ENCODE measurements around the gene FBXO39. TPM values are rescaled to one million over a fixed set of nuclear protein-coding genes. Genes with fewer than 3 reads are reported as not detected.
"Not testable (repeated sequence)": the region's sequence is repeated elsewhere in the genome, so short reads cannot be mapped to it uniquely, and the experiment has no call there.

Gene FBXO39
- total RNA-seq (under 1 TPM in 1 of 5 donors, not detected in 4; 0.73 TPM), polyA plus RNA-seq (1 to 10 TPM in 1 of 3 donors, under 1 TPM in 1, not detected in 1; 0.25 to 1.3 TPM)
- long read RNA-seq, donor 1 = 0 reads
- long read RNA-seq, donor 2 = 0 reads
- long read RNA-seq, donor 3 = 0 reads
- long read RNA-seq, donor 4 = 0 reads
- long read RNA-seq, donor 5 = 0 reads
- long read RNA-seq, donor 6 = 0 reads
- long read RNA-seq, donor 7 = 0 reads
- long read RNA-seq, donor 8 = 0 reads
- long read RNA-seq, donor 9 = 0 reads
- long read RNA-seq, donor 10 = 0 reads

DNA sequence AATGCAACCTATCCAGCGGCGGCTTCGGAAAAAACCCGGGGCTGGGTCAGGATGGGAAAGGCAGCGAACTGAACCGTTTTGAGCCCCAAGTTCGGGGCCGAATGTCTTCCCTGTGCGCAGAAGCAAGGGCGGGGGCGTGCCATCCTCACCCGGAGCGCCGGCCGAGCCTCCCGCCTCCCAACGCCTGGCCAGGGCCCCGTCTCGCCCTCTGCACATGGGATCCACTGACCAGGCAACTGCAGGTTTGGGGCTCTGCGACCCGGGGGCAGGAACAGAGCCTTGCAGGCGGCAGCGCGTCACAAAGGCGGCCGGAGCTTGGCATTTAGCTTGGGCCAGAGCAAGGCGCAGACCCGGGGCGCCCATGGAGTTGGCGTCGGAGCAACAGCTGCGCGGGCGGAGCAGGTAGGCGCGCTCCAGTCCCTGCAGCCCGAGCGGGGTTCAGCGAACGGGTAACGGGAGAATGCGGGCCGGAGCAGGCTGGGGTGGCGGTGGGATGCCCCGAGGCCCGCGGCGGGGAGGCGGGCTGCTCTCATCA is at the start of gene FBXO39:
Gene FBXO39 (plus strand): TSS at position 345 of the 535 bp plus-strand sequence. CDS start 3,654 bp downstream, outside the sequence.
- 4 to 10% (median 7%) methylated on average over 15 to 49 of the region's 49 CpGs for WGBS, 5 donors
- DNase-seq = no peak
- Histone ChIP-seq H3K9me3 (peaks cover 5 to 44% (median 39%) of the 10 kb centered on the region in 4 donors), H3K4me1 (peaks cover 0 to 9% (median 3%) of the 10 kb centered on the region in 4 donors), H3K27ac (no peak within 1 kb of the TSS), H3K36me3 (peaks cover 26 to 37% (median 34%) of the 10 kb centered on the region in 4 donors), H3K4me3 (peak within 1 kb of the TSS in 1 of 4 donors; percentile 15), H3K27me3 (peaks cover 8 to 59% (median 11%) of the 10 kb centered on the region in 3 donors)
- TF ChIP-seq, protein P1, sequence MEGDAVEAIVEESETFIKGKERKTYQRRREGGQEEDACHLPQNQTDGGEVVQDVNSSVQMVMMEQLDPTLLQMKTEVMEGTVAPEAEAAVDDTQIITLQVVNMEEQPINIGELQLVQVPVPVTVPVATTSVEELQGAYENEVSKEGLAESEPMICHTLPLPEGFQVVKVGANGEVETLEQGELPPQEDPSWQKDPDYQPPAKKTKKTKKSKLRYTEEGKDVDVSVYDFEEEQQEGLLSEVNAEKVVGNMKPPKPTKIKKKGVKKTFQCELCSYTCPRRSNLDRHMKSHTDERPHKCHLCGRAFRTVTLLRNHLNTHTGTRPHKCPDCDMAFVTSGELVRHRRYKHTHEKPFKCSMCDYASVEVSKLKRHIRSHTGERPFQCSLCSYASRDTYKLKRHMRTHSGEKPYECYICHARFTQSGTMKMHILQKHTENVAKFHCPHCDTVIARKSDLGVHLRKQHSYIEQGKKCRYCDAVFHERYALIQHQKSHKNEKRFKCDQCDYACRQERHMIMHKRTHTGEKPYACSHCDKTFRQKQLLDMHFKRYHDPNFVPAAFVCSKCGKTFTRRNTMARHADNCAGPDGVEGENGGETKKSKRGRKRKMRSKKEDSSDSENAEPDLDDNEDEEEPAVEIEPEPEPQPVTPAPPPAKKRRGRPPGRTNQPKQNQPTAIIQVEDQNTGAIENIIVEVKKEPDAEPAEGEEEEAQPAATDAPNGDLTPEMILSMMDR (IDR thresholded peaks at IDR 0.05) = no peak
- no peak for TF ChIP-seq POLR2AphosphoS5 (IDR thresholded peaks at IDR 0.05)
- intact Hi-C loops (cut with DNase I; ENCODE audit: low total_unique reads) = no loop called here

DNA sequence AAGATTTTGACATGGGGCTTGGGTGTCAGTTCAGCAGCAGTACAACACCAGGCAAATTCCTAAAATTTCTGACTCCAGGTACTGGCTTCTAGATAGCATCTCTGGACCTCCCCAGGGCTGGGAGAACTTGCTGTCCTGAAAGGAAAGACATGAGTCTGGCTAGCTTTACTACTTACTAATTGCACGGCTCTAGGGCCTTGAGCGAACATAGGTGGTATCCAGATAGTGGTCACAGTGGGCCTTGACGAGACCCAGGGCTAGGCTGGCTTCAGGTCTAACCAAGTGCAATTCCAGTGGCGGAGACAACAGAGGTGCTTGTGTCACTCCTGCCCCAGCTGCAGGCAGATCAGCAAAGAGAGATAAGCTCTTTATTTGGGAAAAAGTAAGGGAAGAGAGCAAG is 46.5 kb upstream of the FBXO39 start:
- no peaks in the 10 kb centered on the region for H3K9me3 ChIP-seq
- no peak overlapping the region for H3K27ac ChIP-seq
- WGBS, 5 donors = 66 to 87% (median 75%) methylated on average over 4 of the region's 4 CpGs
- TF ChIP-seq POLR2A (IDR thresholded peaks at IDR 0.05) (no peak), POLR2AphosphoS5 (IDR thresholded peaks at IDR 0.05) (no peak), EP300 (IDR thresholded peaks at IDR 0.05) (no peak)
- TF ChIP-seq, protein P1 (IDR thresholded peaks at IDR 0.05) = no peak
- no peak overlapping the region for H3K4me3 ChIP-seq
- H3K36me3 ChIP-seq = no peaks in the 10 kb centered on the region
- no peaks in the 10 kb centered on the region for H3K4me1 ChIP-seq
- no peak for DNase-seq
- intact Hi-C loops (cut with DNase I; ENCODE audit: low total_unique reads) = no loop called here
- no peaks in the 10 kb centered on the region for H3K27me3 ChIP-seq

DNA sequence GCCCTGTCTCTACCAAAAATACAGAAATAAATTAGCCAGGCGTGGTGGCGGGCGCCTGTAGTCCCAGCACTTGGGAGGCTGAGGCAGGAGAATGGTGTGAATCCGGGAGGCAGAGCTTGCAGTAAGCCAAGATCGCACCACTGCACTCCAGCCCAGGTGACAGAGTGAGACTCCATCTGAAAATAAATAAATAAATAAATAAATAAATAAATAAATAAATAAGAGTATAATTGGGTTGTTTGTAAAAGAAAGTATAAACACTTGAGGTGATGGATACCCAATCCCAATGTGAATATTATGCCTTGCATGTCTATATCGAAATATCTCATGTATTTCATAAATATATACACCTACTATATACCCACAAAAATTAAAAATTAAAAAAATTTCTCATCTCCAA is 29.4 kb upstream of the FBXO39 start:
- WGBS, 5 donors = 90 to 96% (median 92%) methylated on average over 6 of the region's 6 CpGs
- intact Hi-C loops (cut with DNase I; ENCODE audit: low total_unique reads); H3K27me3 ChIP-seq; H3K4me1 ChIP-seq; H3K4me3 ChIP-seq; H3K9me3 ChIP-seq; H3K27ac ChIP-seq; DNase-seq; H3K36me3 ChIP-seq: not testable (repeated sequence)

DNA sequence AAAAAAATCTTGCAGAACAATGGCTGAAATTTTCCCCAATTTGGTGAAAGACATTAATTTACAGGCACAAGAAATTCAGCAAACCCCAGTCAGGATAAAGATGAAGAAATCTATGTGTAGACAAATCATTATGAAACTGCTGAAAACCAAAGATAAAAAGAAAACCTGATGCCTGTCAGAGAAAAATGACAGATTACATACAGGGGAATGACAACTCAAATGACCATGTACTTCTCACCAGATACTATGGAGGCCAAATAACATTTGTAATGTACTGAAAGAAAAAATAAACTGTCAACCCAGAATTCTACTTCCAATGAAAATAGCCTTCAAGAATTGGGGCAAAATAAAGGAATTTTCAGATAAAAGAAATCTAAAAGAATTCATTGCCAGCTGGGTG is 27.4 kb upstream of the FBXO39 start:
- Histone ChIP-seq H3K27ac (no peak overlapping the region), H3K4me3 (no peak overlapping the region), H3K27me3 (no peaks in the 10 kb centered on the region), H3K4me1 (peaks cover 4 to 21% (median 11%) of the 10 kb centered on the region in 4 donors), H3K9me3 (no peaks in the 10 kb centered on the region), H3K36me3 (no peaks in the 10 kb centered on the region)
- DNase-seq = no peak
- TF ChIP-seq EP300 (IDR thresholded peaks at IDR 0.05) = no peak
- TF ChIP-seq POLR2A (IDR thresholded peaks at IDR 0.05) = no peak
- TF ChIP-seq POLR2AphosphoS5 (IDR thresholded peaks at IDR 0.05) = no peak
- TF ChIP-seq, protein P1 (IDR thresholded peaks at IDR 0.05) = no peak
- intact Hi-C loops (cut with DNase I; ENCODE audit: low total_unique reads) = no loop called here

DNA sequence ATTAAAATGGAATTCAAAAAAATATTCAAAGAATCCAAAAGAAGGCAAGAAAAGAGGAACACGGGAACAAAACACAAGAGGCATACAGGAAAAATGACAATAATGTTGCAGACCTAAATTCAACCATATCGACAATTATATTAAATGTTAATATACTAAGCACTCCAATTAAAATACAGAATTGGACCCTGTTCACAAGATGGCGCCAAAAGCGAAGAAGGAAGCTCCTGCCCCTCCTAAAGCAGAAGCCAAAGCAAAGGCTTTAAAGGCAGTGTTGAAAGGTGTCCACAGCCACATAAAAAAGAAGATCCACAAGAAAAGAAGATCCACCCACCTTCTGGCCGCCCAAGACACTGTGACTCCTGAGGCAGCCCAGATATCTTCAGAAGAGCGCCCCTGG is 26.5 kb upstream of the FBXO39 start:
- intact Hi-C loops (cut with DNase I; ENCODE audit: low total_unique reads) = no loop called here
- WGBS, 5 donors = 87 to 92% (median 88%) methylated on average over 6 of the region's 6 CpGs
- no peak for DNase-seq
- H3K27ac ChIP-seq = no peak overlapping the region
- H3K4me1 ChIP-seq = peaks cover 4 to 27% (median 11%) of the 10 kb centered on the region in 4 donors
- H3K9me3 ChIP-seq = no peaks in the 10 kb centered on the region
- H3K27me3 ChIP-seq = no peaks in the 10 kb centered on the region
- H3K4me3 ChIP-seq = no peak overlapping the region
- no peaks in the 10 kb centered on the region for H3K36me3 ChIP-seq
- TF ChIP-seq POLR2AphosphoS5 (IDR thresholded peaks at IDR 0.05) (no peak), POLR2A (IDR thresholded peaks at IDR 0.05) (no peak), EP300 (IDR thresholded peaks at IDR 0.05) (no peak)
- TF ChIP-seq, protein P1 (IDR thresholded peaks at IDR 0.05) = no peak

Data from stomach (tissue), 19 donors.